ENCODE measurements around the gene EGR1. TPM values are rescaled to one million over a fixed set of nuclear protein-coding genes. Genes with fewer than 3 reads are reported as not detected.

EGR1 gene
- polyA plus RNA-seq, 1 of the 3 experiments (the other 2 are of a cell fraction) = 48.0 TPM

GRCh38 chr5:138489683-138490061 lies 24.4 kb downstream of the EGR1 start (continued):
- TF ChIP-seq SIN3A (IDR thresholded peaks at IDR 0.05; ENCODE audit: borderline replicate concordance, low read depth, low read length) (no peak), MAX (IDR thresholded peaks at IDR 0.05; ENCODE audit: low read depth) (no peak), GABPA (IDR thresholded peaks at IDR 0.05; ENCODE audit: low read depth) (no peak)

GRCh38 chr5:138490648-138491283 lies 25.5 kb downstream of the EGR1 start:
- no peak overlapping the region for H2AFZ ChIP-seq (ENCODE audit: low read depth)
- H3K4me3 ChIP-seq (ENCODE audit: low read depth in 2 of 2, low read length in 1 of 2) = no peak overlapping the region
- H4K20me1 ChIP-seq (ENCODE audit: insufficient read depth) = no peaks in the 10 kb centered on the region
- CTCF ChIA-PET = interaction anchor here (1.0 to 1.5 kb wide), 3 partner anchors 13 to 40 kb away, joined by 3 to 6 read pairs (median 3); no protein-coding TSS in a partner anchor
- 87% methylated on average over 12 of the region's 12 CpGs for WGBS (ENCODE audit: low lambda C conversion rate)
- H3K36me3 ChIP-seq (replicated peaks in 1 of 2; ENCODE audit: control insufficient read depth in 1 of 2, insufficient read depth in 2 of 2, low read length in 1 of 2) = no peaks in the 10 kb centered on the region
- DNase-seq = no peak
- H3K9me3 ChIP-seq = no peaks in the 10 kb centered on the region
- H3K27ac ChIP-seq (ENCODE audit: low read depth in 2 of 2, low read length in 1 of 2) = no peak overlapping the region
- H3K9me2 ChIP-seq = no peaks in the 10 kb centered on the region
- peaks cover 5% of the 10 kb centered on the region for H3F3A ChIP-seq (replicated peaks; ENCODE audit: insufficient read depth)
- no peak overlapping the region for H3K9ac ChIP-seq
- peaks cover 6 to 37% of the 10 kb centered on the region in 2 experiments; a peak in 2 of 4 replicates for H3K4me1 ChIP-seq (ENCODE audit: control insufficient read depth in 1 of 2, insufficient read depth in 2 of 2, low read depth in 1 of 2, low read length in 1 of 2)
- H3K4me2 ChIP-seq = no peak overlapping the region
- POLR2A ChIA-PET = interaction anchor here (1.7 kb wide), 1 partner anchor 25 kb away, joined by 9 read pairs; the partner anchor contains the start of gene EGR1
- no peaks in the 10 kb centered on the region for H3K27me3 ChIP-seq (ENCODE audit: insufficient read depth)
- no peaks in the 10 kb centered on the region for H3K79me2 ChIP-seq (ENCODE audit: insufficient read depth)
- TF ChIP-seq TAF1 (IDR thresholded peaks at IDR 0.05; ENCODE audit: borderline replicate concordance, low read depth, low read length) (no peak), RCOR1 (IDR thresholded peaks at IDR 0.05; ENCODE audit: low read length) (no peak), TEAD4 (IDR thresholded peaks at IDR 0.05; ENCODE audit: borderline replicate concordance, insufficient read depth) (no peak), EP300 (IDR thresholded peaks at IDR 0.05; ENCODE audit: borderline replicate concordance in 1 of 2, low read depth in 1 of 2, low read length in 1 of 2) (no peak), FOXM1 (IDR thresholded peaks at IDR 0.05; ENCODE audit: low read depth) (no peak), RAD21 (IDR thresholded peaks at IDR 0.05; ENCODE audit: low read length) (no peak), CTCF (IDR thresholded peaks at IDR 0.05) (no peak), MEF2A (IDR thresholded peaks at IDR 0.05; ENCODE audit: borderline replicate concordance, low read depth) (no peak)

GRCh38 chr5:138491284-138491648 lies 26.0 kb downstream of the EGR1 start:
- Histone ChIP-seq H3F3A (replicated peaks; ENCODE audit: insufficient read depth) (peaks cover 5% of the 10 kb centered on the region), H2AFZ (ENCODE audit: low read depth) (peak overlapping the region; percentile 67; the same call in 1 of the 2 replicates), H3K9me2 (no peaks in the 10 kb centered on the region), H3K79me2 (ENCODE audit: insufficient read depth) (no peaks in the 10 kb centered on the region), H3K4me1 (ENCODE audit: control insufficient read depth in 1 of 2, insufficient read depth in 2 of 2, low read depth in 1 of 2, low read length in 1 of 2) (peaks cover 6 to 37% of the 10 kb centered on the region in 2 experiments; a peak in 2 of 4 replicates), H4K20me1 (ENCODE audit: insufficient read depth) (no peaks in the 10 kb centered on the region), H3K4me3 (ENCODE audit: low read depth in 2 of 2, low read length in 1 of 2) (peak overlapping the region in 1 of 2 experiments; percentile 61; a peak in 3 of 4 replicates), H3K27ac (ENCODE audit: low read depth in 2 of 2, low read length in 1 of 2) (peak overlapping the region in 1 of 2 experiments; percentile 73; a peak in 2 of 4 replicates), H3K9me3 (no peaks in the 10 kb centered on the region), H3K27me3 (ENCODE audit: insufficient read depth) (no peaks in the 10 kb centered on the region), H3K4me2 (peak overlapping the region; percentile 93), H3K36me3 (replicated peaks in 1 of 2; ENCODE audit: control insufficient read depth in 1 of 2, insufficient read depth in 2 of 2, low read length in 1 of 2) (no peaks in the 10 kb centered on the region), H3K9ac (no peak overlapping the region)
- ChIA-PET CTCF (no interaction called here), POLR2A (interaction anchor here (0.5 kb wide), 1 partner anchor 18 kb away, joined by 3 read pairs; no protein-coding TSS in a partner anchor)
- 86% methylated on average over 10 of the region's 11 CpGs for WGBS (ENCODE audit: low lambda C conversion rate)
- DNase-seq = no peak
- TF ChIP-seq SMC3 (IDR thresholded peaks at IDR 0.05; ENCODE audit: low read depth, low read length) = no peak
- no peak for TF ChIP-seq CTCF (IDR thresholded peaks at IDR 0.05)
- TF ChIP-seq EZH2phosphoT487 (IDR thresholded peaks at IDR 0.05; ENCODE audit: borderline replicate concordance, low read depth) = no peak
- TF ChIP-seq USF2 (IDR thresholded peaks at IDR 0.05; ENCODE audit: borderline replicate concordance, low read depth, low read length) = no peak
- no peak for TF ChIP-seq GABPA (IDR thresholded peaks at IDR 0.05; ENCODE audit: low read depth)
- no peak for TF ChIP-seq ZBTB33 (IDR thresholded peaks at IDR 0.05; ENCODE audit: borderline replicate concordance, low read depth)
- no peak for TF ChIP-seq TEAD4 (IDR thresholded peaks at IDR 0.05; ENCODE audit: borderline replicate concordance, insufficient read depth)
